ENCODE results near the gene LYSMD1.

- TF ChIP-seq, protein P1, sequence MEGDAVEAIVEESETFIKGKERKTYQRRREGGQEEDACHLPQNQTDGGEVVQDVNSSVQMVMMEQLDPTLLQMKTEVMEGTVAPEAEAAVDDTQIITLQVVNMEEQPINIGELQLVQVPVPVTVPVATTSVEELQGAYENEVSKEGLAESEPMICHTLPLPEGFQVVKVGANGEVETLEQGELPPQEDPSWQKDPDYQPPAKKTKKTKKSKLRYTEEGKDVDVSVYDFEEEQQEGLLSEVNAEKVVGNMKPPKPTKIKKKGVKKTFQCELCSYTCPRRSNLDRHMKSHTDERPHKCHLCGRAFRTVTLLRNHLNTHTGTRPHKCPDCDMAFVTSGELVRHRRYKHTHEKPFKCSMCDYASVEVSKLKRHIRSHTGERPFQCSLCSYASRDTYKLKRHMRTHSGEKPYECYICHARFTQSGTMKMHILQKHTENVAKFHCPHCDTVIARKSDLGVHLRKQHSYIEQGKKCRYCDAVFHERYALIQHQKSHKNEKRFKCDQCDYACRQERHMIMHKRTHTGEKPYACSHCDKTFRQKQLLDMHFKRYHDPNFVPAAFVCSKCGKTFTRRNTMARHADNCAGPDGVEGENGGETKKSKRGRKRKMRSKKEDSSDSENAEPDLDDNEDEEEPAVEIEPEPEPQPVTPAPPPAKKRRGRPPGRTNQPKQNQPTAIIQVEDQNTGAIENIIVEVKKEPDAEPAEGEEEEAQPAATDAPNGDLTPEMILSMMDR (IDR thresholded peaks at IDR 0.05; ENCODE audit: low read length), result no peak
- no peak for TF ChIP-seq EZH2phosphoT487 (IDR thresholded peaks at IDR 0.05; ENCODE audit: low read length)
- TF ChIP-seq EZH2 (optimal IDR thresholded peaks at IDR 0.05; ENCODE audit: low read depth, low read length), result no peak
Observed at GRCh38 chr1:151147665-151148064, 18.0 kb downstream of the LYSMD1 start.
